ENCODE measurements around the gene STK11. TPM values are rescaled to one million over a fixed set of nuclear protein-coding genes. Genes with fewer than 3 reads are reported as not detected.

STK11 gene
- total RNA-seq, 1 donor from 2014 or later: 61.6 TPM

GRCh38 chr19:1162404-1163282 is 42.9 kb upstream of the STK11 start:
- Histone ChIP-seq H3K9me3 (ENCODE audit: insufficient read depth, low read depth, low read length) (no peaks in the 10 kb centered on the region), H3K9ac (ENCODE audit: low read length) (no peak overlapping the region), H3K4me1 (ENCODE audit: insufficient read depth, low read length) (no peaks in the 10 kb centered on the region), H3K79me2 (ENCODE audit: insufficient read depth, low read length) (peaks cover 73% of the 10 kb centered on the region), H3K27me3 (ENCODE audit: insufficient read depth, low read length) (no peaks in the 10 kb centered on the region), H3K36me3 (ENCODE audit: insufficient read depth, low read length) (peaks cover 4% of the 10 kb centered on the region), H3K27ac (ENCODE audit: low read depth, low read length) (no peak overlapping the region), H4K20me1 (ENCODE audit: insufficient read depth, low read length) (peaks cover 66% of the 10 kb centered on the region), H3K4me2 (ENCODE audit: low read length) (no peak overlapping the region), H2AFZ (ENCODE audit: low read depth, low read length) (no peak overlapping the region), H3K4me3 (ENCODE audit: insufficient read depth, low read depth, low read length) (no peak overlapping the region)
- Mint-ChIP-seq H3K4me3 (ENCODE audit: unreplicated experiment) (no peak overlapping the region), H3K27ac (ENCODE audit: unreplicated experiment) (no peak overlapping the region), H3K4me1 (ENCODE audit: low read depth, unreplicated experiment) (peaks cover 4% of the 10 kb centered on the region), H3K9me3 (ENCODE audit: unreplicated experiment) (no peaks in the 10 kb centered on the region), H3K36me3 (ENCODE audit: low read depth, unreplicated experiment) (peaks cover 5% of the 10 kb centered on the region), H3K27me3 (ENCODE audit: low read depth, unreplicated experiment) (no peaks in the 10 kb centered on the region)
- DNase-seq (ENCODE audit: low read depth) (no peak), FAIRE-seq (no peak)
- no peak for TF ChIP-seq EZH2 (IDR thresholded peaks at IDR 0.05; ENCODE audit: insufficient read depth, low read length)
- no peak for TF ChIP-seq CTCF (IDR thresholded peaks at IDR 0.05; ENCODE audit: insufficient read depth, low read depth, low read length)

- Histone ChIP-seq H3K9ac (ENCODE audit: low read length) (no peak overlapping the region), H3K4me2 (ENCODE audit: low read length) (no peak overlapping the region), H3K79me2 (ENCODE audit: insufficient read depth, low read length) (peaks cover 76% of the 10 kb centered on the region), H3K36me3 (ENCODE audit: insufficient read depth, low read length) (peaks cover 4% of the 10 kb centered on the region), H3K4me1 (ENCODE audit: insufficient read depth, low read length) (peaks cover under 1% of the 10 kb centered on the region), H3K27me3 (ENCODE audit: insufficient read depth, low read length) (no peaks in the 10 kb centered on the region), H4K20me1 (ENCODE audit: insufficient read depth, low read length) (peaks cover 73% of the 10 kb centered on the region), H3K4me3 (ENCODE audit: insufficient read depth, low read depth, low read length) (no peak overlapping the region), H2AFZ (ENCODE audit: low read depth, low read length) (no peak overlapping the region), H3K9me3 (ENCODE audit: insufficient read depth, low read depth, low read length) (no peaks in the 10 kb centered on the region), H3K27ac (ENCODE audit: low read depth, low read length) (no peak overlapping the region)
- TF ChIP-seq EZH2 (IDR thresholded peaks at IDR 0.05; ENCODE audit: insufficient read depth, low read length) (no peak), CTCF (IDR thresholded peaks at IDR 0.05; ENCODE audit: insufficient read depth, low read depth, low read length) (no peak)
- Mint-ChIP-seq H3K4me1 (ENCODE audit: low read depth, unreplicated experiment) (peaks cover 4% of the 10 kb centered on the region), H3K27me3 (ENCODE audit: low read depth, unreplicated experiment) (no peaks in the 10 kb centered on the region), H3K36me3 (ENCODE audit: low read depth, unreplicated experiment) (peaks cover 5% of the 10 kb centered on the region), H3K9me3 (ENCODE audit: unreplicated experiment) (no peaks in the 10 kb centered on the region), H3K27ac (ENCODE audit: unreplicated experiment) (no peak overlapping the region), H3K4me3 (ENCODE audit: unreplicated experiment) (no peak overlapping the region)
- no peak for FAIRE-seq
- no peak for DNase-seq (ENCODE audit: low read depth)
Measured at GRCh38 chr19:1163283-1163933, 42.2 kb upstream of the STK11 start.
